H1 (cell line): ENCODE measurements around the gene SPINK4. TPM values are rescaled to one million over a fixed set of nuclear protein-coding genes. Genes with fewer than 3 reads are reported as not detected.

Experiments used
- CHD7 ChIP-seq: fragments of 300-600 bp; sonication (generic); IDR thresholded peaks from 2 replicates; pipeline ENCODE4 v1.7.1; 2012; ENCODE audit warnings: low read length, moderate library complexity, mild to moderate bottlenecking, inconsistent platforms; ENCODE audit not compliant: insufficient replicate concordance
- GTF2F1 ChIP-seq: IDR thresholded peaks from 2 replicates; pipeline ENCODE4 v1.6.1; 2012; ENCODE audit warnings: low read depth, low read length, improper control_type of control experiment, borderline replicate concordance
- KDM4A ChIP-seq: IDR thresholded peaks from one replicate; pipeline ENCODE4 v1.7.1; 2012; ENCODE audit warnings: low read depth, mild to moderate bottlenecking, moderate library complexity, low read length, inconsistent platforms; ENCODE audit not compliant: severe bottlenecking
- KDM5A ChIP-seq: fragments of 200-600 bp; IDR thresholded peaks from 2 replicates; pipeline ENCODE4 v1.7.1; 2012; ENCODE audit warnings: mild to moderate bottlenecking, low read length, inconsistent platforms, mixed read lengths
- SIN3A ChIP-seq, 2 experiments: IDR thresholded peaks in 1 of 2; conservative IDR thresholded peaks in 1 of 2; 2 replicates each; pipeline ENCODE4 v1.6.1; 2011 to 2012; ENCODE audit warnings: low read length in 2 of 2, improper control_type of control experiment in 1 of 2, low read depth in 1 of 2, mild to moderate bottlenecking in 1 of 2
- SP2 ChIP-seq: IDR thresholded peaks from 2 replicates; pipeline ENCODE4 v1.6.1; 2012; ENCODE audit warnings: mild to moderate bottlenecking, low read length, inconsistent platforms
- TBP ChIP-seq: IDR thresholded peaks from 2 replicates; pipeline ENCODE4 v1.6.1; 2011; ENCODE audit warnings: low read depth, low read length, improper control_type of control experiment
- USF2 ChIP-seq: IDR thresholded peaks from 2 replicates; pipeline ENCODE4 v1.6.1; 2011; ENCODE audit warnings: low read length, improper control_type of control experiment
- polyA plus RNA-seq, 7 experiments: library from polyadenylated mRNA; depleted of rRNA in 3 of 7; stranded (reverse) in 5 of 7; unstranded in 2 of 7; fragments of >200 nt in 5 of 7; fragments of 200-250 nt in 2 of 7; gene quantifications; 1 replicate in 5 of 7; 2 replicates in 1 of 7; 4 replicates in 1 of 7; pipeline versions ENCODE4 v1.2.1 to v1.2.3, GENCODE V29; 2011 to 2013; ENCODE audit warnings: missing spikeins in 2 of 7, mixed read lengths in 2 of 7
- total RNA-seq: library from RNA; stranded (reverse); fragmentation: NEBNext Ultra II Directional; extraction: Animal tissue kit (Norgen Biotek cat#: 25700); gene quantifications from 2 replicates; pipeline ENCODE4 v1.2.1, GENCODE V29; 2021

Gene SPINK4
- total and polyA plus RNA-seq, 2 of the 8 experiments (the other 6 are each of a cell fraction or from before 2014, with no cell fraction given), result not detected

- TF ChIP-seq CHD7, result no peak
- no peak for TF ChIP-seq TBP
- no peak for TF ChIP-seq SIN3A (conservative IDR thresholded peaks at IDR 0.05 in 1 of 2, IDR thresholded peaks at IDR 0.05 in 1 of 2; ENCODE audit: low read depth in 1 of 2, low read length in 2 of 2)
- no peak for TF ChIP-seq GTF2F1
- no peak for TF ChIP-seq KDM5A
- TF ChIP-seq KDM4A, result no peak
- no peak for TF ChIP-seq SP2
- no peak for TF ChIP-seq USF2
These were observed 9.2 kb downstream of the SPINK4 start (continued) for GRCh38 chr9:33249087-33249658.
